Epithelial cell of esophagus (primary cell): Measurements from ENCODE around the gene IL10RB.

ENCODE experiments used
- DNase-seq: peaks from one replicate; pipeline ENCODE4 v3.0.0; 2010; ENCODE audit warnings: low read depth
- H3K4me3 ChIP-seq: 2 replicates; pipeline ENCODE4 v1.5.1; 2011; ENCODE audit warnings: mild to moderate bottlenecking, low read length, control low read depth
- CTCF ChIP-seq: IDR thresholded peaks from 2 replicates; pipeline ENCODE4 v1.5.1; 2011; ENCODE audit warnings: low read depth, mild to moderate bottlenecking, low read length, control low read depth, inconsistent platforms; ENCODE audit not compliant: insufficient read depth; ENCODE audit errors: missing control alignments

Gene IL10RB

GRCh38 chr21:33299181-33299752 lies 33.1 kb downstream of the IL10RB start:
- peak; percentile 80 for DNase-seq
- TF ChIP-seq CTCF, result peak; percentile 56
- no peak overlapping the region for H3K4me3 ChIP-seq

DNA sequence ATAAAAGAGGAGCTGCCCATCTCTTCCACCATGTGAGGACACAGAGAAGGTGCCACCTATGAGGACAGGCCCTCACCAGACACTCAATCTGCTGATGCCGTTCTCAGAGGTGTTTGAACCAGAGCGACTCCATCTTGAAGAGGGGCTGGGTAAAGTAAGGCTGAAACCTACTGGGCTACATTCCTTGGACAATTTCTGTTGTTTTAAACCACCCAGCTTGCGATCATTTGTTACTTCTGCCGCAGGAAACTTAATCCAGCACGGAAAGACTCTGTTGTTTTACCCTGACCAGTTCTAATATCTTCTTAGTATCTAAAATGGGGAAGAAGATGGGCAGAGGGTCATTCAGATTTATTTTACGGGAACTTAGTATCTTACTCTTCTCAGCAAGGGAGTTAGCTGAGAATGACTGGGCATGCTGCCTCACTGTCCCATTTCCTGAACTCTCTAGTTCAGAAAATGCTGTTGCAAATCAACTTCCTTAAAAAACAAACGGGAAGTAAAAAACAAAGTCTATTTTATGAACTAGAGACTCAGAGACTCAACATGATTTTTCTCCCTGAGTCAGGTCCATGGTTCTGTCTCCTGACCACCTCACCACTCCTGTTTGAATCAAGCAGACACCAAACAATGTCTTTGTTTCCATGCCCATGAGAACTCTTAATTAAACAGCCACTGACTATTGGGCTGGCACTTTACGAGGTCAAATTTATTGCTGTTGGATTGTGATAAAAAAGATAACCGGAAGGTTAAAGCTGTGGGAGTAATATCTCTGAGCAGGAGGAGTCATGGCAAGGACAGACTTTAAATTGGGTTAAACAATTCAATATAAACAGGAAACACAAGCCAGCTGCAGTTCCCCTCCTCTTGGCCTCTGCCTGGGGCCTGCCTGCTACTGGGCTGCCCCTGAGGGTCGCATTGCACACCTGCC lies 34.8 kb downstream of the IL10RB start:
- no peak for TF ChIP-seq CTCF
- no peak for DNase-seq
- no peak overlapping the region for H3K4me3 ChIP-seq

DNA sequence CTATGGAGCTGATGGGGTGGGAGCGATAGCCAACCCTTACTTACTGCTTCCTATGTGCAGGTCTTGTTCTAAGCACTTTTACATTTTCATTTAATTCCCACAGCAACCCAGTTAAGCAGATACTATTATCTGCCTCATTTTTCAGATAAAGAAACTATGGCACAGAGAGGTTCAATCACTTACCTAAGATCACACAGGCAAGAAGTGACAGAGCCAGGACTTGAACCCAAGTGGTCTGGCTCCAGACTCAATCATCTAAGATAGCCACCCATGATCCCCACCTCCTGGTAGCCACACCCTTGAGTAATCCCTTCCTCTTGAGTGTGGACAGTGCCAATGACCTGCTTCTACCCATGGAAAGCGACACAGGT lies 35.5 kb downstream of the IL10RB start:
- no peak for TF ChIP-seq CTCF
- H3K4me3 ChIP-seq, result no peak overlapping the region
- no peak for DNase-seq

DNA sequence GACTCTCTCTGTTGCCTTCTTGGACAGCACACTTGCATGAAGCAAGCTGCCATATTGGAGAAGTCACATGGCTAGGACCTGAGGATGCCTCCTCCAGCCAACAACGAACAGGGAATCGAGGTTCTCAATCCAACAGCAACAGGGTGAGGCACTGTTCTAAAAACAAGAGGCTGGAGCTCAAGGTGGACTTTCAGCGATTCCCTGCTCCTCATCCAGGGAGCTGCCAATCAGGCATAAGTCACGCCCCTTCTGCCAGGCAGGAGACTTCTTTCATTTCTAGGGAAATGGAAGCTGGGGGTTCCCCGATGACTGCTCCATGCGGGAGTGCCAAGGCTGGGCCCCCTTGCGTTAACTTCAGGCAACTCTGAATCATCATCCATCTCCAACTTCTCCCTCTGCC lies 35.9 kb downstream of the IL10RB start:
- peak; percentile 48 for DNase-seq
- no peak overlapping the region for H3K4me3 ChIP-seq
- no peak for TF ChIP-seq CTCF

DNA sequence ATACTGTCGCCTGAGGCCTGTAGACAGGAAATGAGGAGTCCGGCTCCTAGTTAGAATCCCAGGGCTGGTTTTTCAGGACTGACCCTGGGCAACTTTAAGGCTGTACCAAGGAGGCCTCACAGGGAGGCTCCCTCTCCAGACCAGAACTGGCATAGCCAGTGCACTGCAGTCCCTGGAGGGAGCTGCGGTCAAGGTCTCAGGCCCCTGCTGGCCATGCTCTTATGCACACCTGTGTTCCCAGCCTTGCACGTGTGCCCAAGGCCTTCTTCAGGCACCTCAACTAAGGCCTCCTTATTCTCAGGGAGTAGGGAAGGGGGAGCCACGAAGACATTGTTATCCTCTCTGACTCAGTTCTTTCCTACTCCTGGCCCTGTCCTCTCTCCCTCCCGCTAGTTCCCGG lies 36.6 kb downstream of the IL10RB start:
- no peak for DNase-seq
- TF ChIP-seq CTCF, result no peak

GRCh38 chr21:33305344-33305671 lies 39.1 kb downstream of the IL10RB start:
- no peak overlapping the region for H3K4me3 ChIP-seq
- no peak for DNase-seq
- TF ChIP-seq CTCF, result no peak

More for the DNA sequence above, 36.6 kb downstream of the IL10RB start:
- H3K4me3 ChIP-seq, result no peak overlapping the region
